Naive thymus-derived CD8-positive, alpha-beta T cell (primary cell): ENCODE data around the gene KLHL29. TPM values are rescaled to one million over a fixed set of nuclear protein-coding genes. Genes with fewer than 3 reads are reported as not detected.

Experiments
- ATAC-seq, 2 donors: fragments of 150-1000 bp; cut with Tn5 transposase in 1 of 2; sonication (Bioruptor Pico), chemical (Tn5 transposase) in 1 of 2; 1 replicate in 1 of 2; 2 replicates in 1 of 2; pipeline ENCODE4 v1.10.0; 2021; ENCODE audit warnings: mild to moderate bottlenecking in 2 of 2, moderate library complexity in 2 of 2
- POLR2A ChIA-PET: fragments of 350-600 bp; sonication (Branson Sonifier 250); formaldehyde crosslinking; loops from one replicate; lab custom pipeline; 2021; ENCODE audit warnings: antibody characterized with exemption; lab: Charles Lee
- DNase-seq, 10 donors: peaks; one replicate each; pipeline versions ENCODE4 v3.0.0 to v3.0.0-alpha.2; 2020 to 2022
- H3K27ac Mint-ChIP-seq, 10 donors: one replicate each; pipeline ENCODE4 v1.8.0; 2020 to 2022; ENCODE audit warnings: mild to moderate bottlenecking in 10 of 10, mixed read lengths in 10 of 10, moderate library complexity in 4 of 10, inconsistent platforms in 1 of 10
- H3K27me3 Mint-ChIP-seq, 5 donors: one replicate each; pipeline ENCODE4 v1.8.0; 2021 to 2022; ENCODE audit warnings: mixed read lengths in 5 of 5
- H3K36me3 Mint-ChIP-seq, 3 donors: one replicate each; pipeline ENCODE4 v1.8.0; 2020 to 2022; ENCODE audit warnings: mixed read lengths in 3 of 3, mild to moderate bottlenecking in 2 of 3, inconsistent platforms in 1 of 3
- H3K4me1 Mint-ChIP-seq, 4 donors: one replicate each; pipeline ENCODE4 v1.8.0; 2021 to 2022; ENCODE audit warnings: mixed read lengths in 4 of 4
- H3K4me3 Mint-ChIP-seq, 10 donors: one replicate each; pipeline ENCODE4 v1.8.0; 2020 to 2022; ENCODE audit warnings: mild to moderate bottlenecking in 10 of 10, mixed read lengths in 10 of 10, moderate library complexity in 6 of 10, inconsistent platforms in 1 of 10
- H3K9me3 Mint-ChIP-seq, 9 donors: one replicate each; pipeline ENCODE4 v1.8.0; 2020 to 2022; ENCODE audit warnings: mixed read lengths in 9 of 9, mild to moderate bottlenecking in 3 of 9, inconsistent platforms in 1 of 9, moderate library complexity in 1 of 9
- polyA plus RNA-seq, 3 donors: library from polyadenylated mRNA; unstranded; fragments of 300-500 nt; fragmentation: Illumina TruSeq; gene quantifications; one replicate each; pipeline ENCODE4 v1.2.3, GENCODE V29; 2021
- total RNA-seq, 8 experiments: library from RNA in 2 of 8; stranded (reverse) in 2 of 8; gene quantifications; one replicate each; pipeline ENCODE4 v1.2.3 and lab custom pipeline; 2021 to 2026

The KLHL29 gene
- total and polyA plus RNA-seq, 5 experiments from 2014 or later: 0.02 to 1.7 (median 0.14) TPM

GRCh38 chr2:23695890-23696751 lies 311.1 kb downstream of the KLHL29 start:
- peak overlapping the region in 1 of 10 donors; percentile 51 for H3K27ac Mint-ChIP-seq
- peaks cover 0 to 8% (median 0%) of the 10 kb centered on the region in 4 donors for H3K4me1 Mint-ChIP-seq
- no peaks in the 10 kb centered on the region for H3K27me3 Mint-ChIP-seq
- no peak overlapping the region for H3K4me3 Mint-ChIP-seq
- no peak for DNase-seq
- no peaks in the 10 kb centered on the region for H3K9me3 Mint-ChIP-seq
- peaks cover 0 to 19% (median 9%) of the 10 kb centered on the region in 3 donors for H3K36me3 Mint-ChIP-seq
- POLR2A ChIA-PET: no interaction called here
- ATAC-seq: no peak

GRCh38 chr2:23696752-23697045 lies 311.7 kb downstream of the KLHL29 start:
- Mint-ChIP-seq H3K4me1 (peaks cover 0 to 10% (median 0%) of the 10 kb centered on the region in 4 donors), H3K36me3 (peaks cover 0 to 18% (median 7%) of the 10 kb centered on the region in 3 donors), H3K9me3 (no peaks in the 10 kb centered on the region), H3K4me3 (no peak overlapping the region), H3K27ac (no peak overlapping the region), H3K27me3 (no peaks in the 10 kb centered on the region)
- ATAC-seq (no peak), DNase-seq (no peak)
- POLR2A ChIA-PET: no interaction called here

GRCh38 chr2:23697256-23698075 lies 312.5 kb downstream of the KLHL29 start:
- ATAC-seq: no peak
- H3K9me3 Mint-ChIP-seq: no peaks in the 10 kb centered on the region
- no peaks in the 10 kb centered on the region for H3K27me3 Mint-ChIP-seq
- no peak for DNase-seq
- no peak overlapping the region for H3K27ac Mint-ChIP-seq
- H3K4me1 Mint-ChIP-seq: peaks cover 0 to 8% (median 0%) of the 10 kb centered on the region in 4 donors
- POLR2A ChIA-PET: no interaction called here
- H3K36me3 Mint-ChIP-seq: peaks cover 0 to 11% (median 8%) of the 10 kb centered on the region in 3 donors
- no peak overlapping the region for H3K4me3 Mint-ChIP-seq

GRCh38 chr2:23698116-23698693 lies 313.2 kb downstream of the KLHL29 start:
- peaks cover 0 to 11% (median 10%) of the 10 kb centered on the region in 3 donors for H3K36me3 Mint-ChIP-seq
- peak overlapping the region in 1 of 10 donors; percentile 21 for H3K27ac Mint-ChIP-seq
- H3K27me3 Mint-ChIP-seq: no peaks in the 10 kb centered on the region

GRCh38 chr2:23698721-23699579 lies 314.0 kb downstream of the KLHL29 start:
- POLR2A ChIA-PET: no interaction called here
- peaks cover 0 to 11% (median 10%) of the 10 kb centered on the region in 3 donors for H3K36me3 Mint-ChIP-seq
- no peak for ATAC-seq
- no peak for DNase-seq
- no peak overlapping the region for H3K4me3 Mint-ChIP-seq
- no peaks in the 10 kb centered on the region for H3K27me3 Mint-ChIP-seq
- peak overlapping the region in 3 of 10 donors; percentile 10 to 83 (median 15) for H3K27ac Mint-ChIP-seq
- no peaks in the 10 kb centered on the region for H3K9me3 Mint-ChIP-seq
- peaks cover 0 to 9% (median 0%) of the 10 kb centered on the region in 4 donors for H3K4me1 Mint-ChIP-seq

More at GRCh38 chr2:23698116-23698693, 313.2 kb downstream of the KLHL29 start:
- Mint-ChIP-seq H3K9me3 (no peaks in the 10 kb centered on the region), H3K4me3 (no peak overlapping the region), H3K4me1 (peaks cover 0 to 9% (median 0%) of the 10 kb centered on the region in 4 donors)
- ATAC-seq (no peak), DNase-seq (no peak)
- POLR2A ChIA-PET: no interaction called here

- no peaks in the 10 kb centered on the region for H3K27me3 Mint-ChIP-seq
- ATAC-seq (no peak), DNase-seq (no peak)
- peaks cover 0 to 7% (median 0%) of the 10 kb centered on the region in 4 donors for H3K4me1 Mint-ChIP-seq
- H3K36me3 Mint-ChIP-seq: peaks cover 0 to 11% (median 10%) of the 10 kb centered on the region in 3 donors
- POLR2A ChIA-PET: no interaction called here
- H3K4me3 Mint-ChIP-seq: no peak overlapping the region
- H3K9me3 Mint-ChIP-seq: no peaks in the 10 kb centered on the region
- peak overlapping the region in 5 of 10 donors; percentile 10 to 83 (median 44) for H3K27ac Mint-ChIP-seq
Observed at GRCh38 chr2:23699580-23699925, 314.6 kb downstream of the KLHL29 start.

GRCh38 chr2:23700627-23701026 lies 315.6 kb downstream of the KLHL29 start:
- H3K27ac Mint-ChIP-seq: no peak overlapping the region
- POLR2A ChIA-PET: no interaction called here
- no peaks in the 10 kb centered on the region for H3K9me3 Mint-ChIP-seq
- no peaks in the 10 kb centered on the region for H3K27me3 Mint-ChIP-seq
- H3K36me3 Mint-ChIP-seq: peaks cover 0 to 18% (median 13%) of the 10 kb centered on the region in 3 donors
- no peak for DNase-seq
- H3K4me1 Mint-ChIP-seq: peaks cover 0 to 8% (median 0%) of the 10 kb centered on the region in 4 donors
- H3K4me3 Mint-ChIP-seq: no peak overlapping the region
- ATAC-seq: no peak

- Mint-ChIP-seq H3K9me3 (no peaks in the 10 kb centered on the region), H3K27me3 (no peaks in the 10 kb centered on the region), H3K4me3 (no peak overlapping the region), H3K27ac (no peak overlapping the region), H3K4me1 (peaks cover 0 to 8% (median 0%) of the 10 kb centered on the region in 4 donors), H3K36me3 (peaks cover 0 to 38% (median 32%) of the 10 kb centered on the region in 3 donors)
- POLR2A ChIA-PET: no interaction called here
- DNase-seq: peak in 1 of 10 donors; percentile 15
- no peak for ATAC-seq
Observed at GRCh38 chr2:23703037-23703582, 318.1 kb downstream of the KLHL29 start.

GRCh38 chr2:23703583-23704385 lies 318.8 kb downstream of the KLHL29 start:
- Mint-ChIP-seq H3K36me3 (peaks cover 0 to 43% (median 35%) of the 10 kb centered on the region in 3 donors), H3K4me3 (no peak overlapping the region), H3K27ac (no peak overlapping the region), H3K9me3 (no peaks in the 10 kb centered on the region), H3K4me1 (peaks cover 0 to 8% (median 0%) of the 10 kb centered on the region in 4 donors), H3K27me3 (no peaks in the 10 kb centered on the region)
- POLR2A ChIA-PET: no interaction called here
- ATAC-seq (no peak), DNase-seq (peak in 1 of 10 donors; percentile 22)

GRCh38 chr2:23705771-23706612 lies 321.0 kb downstream of the KLHL29 start:
- no peaks in the 10 kb centered on the region for H3K9me3 Mint-ChIP-seq
- DNase-seq: peak in 1 of 10 donors; percentile 42
- peaks cover 0 to 8% (median 0%) of the 10 kb centered on the region in 4 donors for H3K4me1 Mint-ChIP-seq
- no peak for ATAC-seq
- no peak overlapping the region for H3K4me3 Mint-ChIP-seq
- H3K36me3 Mint-ChIP-seq: peaks cover 5 to 53% (median 38%) of the 10 kb centered on the region in 3 donors
- no peaks in the 10 kb centered on the region for H3K27me3 Mint-ChIP-seq
- no peak overlapping the region for H3K27ac Mint-ChIP-seq
- POLR2A ChIA-PET: interaction anchor here (0.6 kb wide), 1 partner anchor 8 kb away, joined by 4 read pairs; no protein-coding TSS in a partner anchor
